Esophagus (tissue), 2 donors: ENCODE data around the gene CAPN13. TPM values are rescaled to one million over a fixed set of nuclear protein-coding genes. Genes with fewer than 3 reads are reported as not detected.

Experiments
- H3K27ac ChIP-seq, 2 donors: one replicate each; pipeline ENCODE4 v1.5.1; 2013; ENCODE audit warnings: low read depth in 2 of 2, mild to moderate bottlenecking in 2 of 2, inconsistent platforms in 1 of 2, low read length in 1 of 2, moderate library complexity in 1 of 2
- H3K27me3 ChIP-seq, 2 donors: one replicate each; pipeline ENCODE4 v1.6.1; 2013; ENCODE audit warnings: low read length in 2 of 2, control low read depth in 1 of 2, mild to moderate bottlenecking in 1 of 2; ENCODE audit not compliant: insufficient read depth in 2 of 2, control insufficient read depth in 1 of 2
- H3K36me3 ChIP-seq, 2 donors: one replicate each; pipeline ENCODE4 v1.6.1; 2013; ENCODE audit warnings: low read length in 1 of 2; ENCODE audit not compliant: control insufficient read depth in 2 of 2, insufficient read depth in 2 of 2
- H3K4me1 ChIP-seq, 2 donors: one replicate each; pipeline ENCODE4 v1.6.1; 2013; ENCODE audit warnings: low read length in 1 of 2; ENCODE audit not compliant: control insufficient read depth in 2 of 2, insufficient read depth in 2 of 2
- H3K4me3 ChIP-seq, 2 donors: one replicate each; pipeline ENCODE4 v1.5.1; 2013; ENCODE audit warnings: low read length in 2 of 2, mild to moderate bottlenecking in 2 of 2, low read depth in 1 of 2, moderate library complexity in 1 of 2
- H3K9me3 ChIP-seq, 2 donors: one replicate each; pipeline ENCODE4 v1.6.1; 2013; ENCODE audit warnings: mild to moderate bottlenecking in 2 of 2, low read depth in 1 of 2, low read length in 1 of 2, moderate library complexity in 1 of 2; ENCODE audit not compliant: control insufficient read depth in 2 of 2, insufficient read depth in 1 of 2
- WGBS, 2 donors: extraction: QIAGEN DNeasy Blood & Tissue Kit; methylation state at CpG; one replicate each; pipeline ENCODE4 v1.1.7; 2013; 5-methylcytosine and 5-hydroxymethylcytosine counted together
- polyA plus RNA-seq, 2 donors: library from polyadenylated mRNA; stranded (reverse); fragments of 200-250 nt; gene quantifications; one replicate each; pipeline ENCODE4 v1.2.3, GENCODE V29; 2013
- donor health status: healthy with polysubstance abuse.
- donor health status: Bipolar disorder and iron deficiency.

Gene CAPN13
- polyA plus RNA-seq, 2 donors, result 0.41 to 1.5 TPM

DNA sequence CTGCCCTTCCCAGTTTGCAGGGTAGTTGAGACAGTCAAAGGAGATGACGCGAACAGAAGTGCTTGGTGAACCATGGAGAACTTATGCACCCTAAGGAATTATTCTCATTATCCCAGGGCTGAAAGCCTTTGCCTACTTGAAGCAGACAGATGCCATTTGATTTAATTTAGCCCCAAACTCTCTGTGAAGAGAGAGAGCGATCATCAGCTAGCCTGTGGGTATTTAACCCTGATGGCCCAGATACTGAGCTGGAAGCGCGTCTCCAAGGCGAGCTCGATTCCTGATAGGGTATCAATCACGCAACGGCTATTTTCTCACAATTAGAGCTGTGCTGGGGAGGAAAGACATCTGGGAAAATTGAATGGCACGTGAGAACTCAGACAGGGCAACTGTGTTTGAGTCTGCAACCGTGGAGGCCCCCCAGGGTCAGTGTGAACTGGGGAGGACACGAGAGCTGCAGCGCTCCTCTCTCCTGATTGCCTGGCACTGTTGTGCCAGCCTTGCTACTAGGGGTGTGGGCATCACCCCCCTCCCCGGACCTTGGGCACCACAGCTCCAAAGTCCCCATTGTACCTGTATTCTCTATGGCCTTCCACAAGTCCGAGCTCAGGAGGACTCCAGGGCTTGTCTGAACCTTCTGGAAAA lies 73.2 kb downstream of the CAPN13 start:
- no peaks in the 10 kb centered on the region for H3K27me3 ChIP-seq

DNA sequence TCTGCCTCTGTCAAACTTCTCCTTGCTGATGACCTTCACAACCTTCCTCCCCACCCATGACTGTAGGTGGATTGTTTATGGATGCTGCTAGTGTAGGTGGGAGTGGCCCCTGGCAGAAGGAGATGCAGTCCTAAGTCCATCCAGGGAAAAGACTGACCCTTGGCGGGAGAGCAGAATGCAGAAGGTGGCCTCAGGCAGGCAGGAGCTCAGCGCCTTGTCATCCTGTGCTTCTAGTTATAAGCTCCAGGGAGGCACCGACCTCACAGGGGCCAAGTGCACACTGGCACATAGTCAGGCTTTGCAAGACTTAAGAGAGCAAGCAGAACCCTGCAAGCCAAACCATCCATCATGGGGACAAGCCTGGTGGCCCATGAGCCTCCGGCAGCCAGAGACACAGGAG lies 74.4 kb downstream of the CAPN13 start:
- no peak overlapping the region for H3K4me3 ChIP-seq
- H3K36me3 ChIP-seq, result no peaks in the 10 kb centered on the region
- no peaks in the 10 kb centered on the region for H3K27me3 ChIP-seq
- no peak overlapping the region for H3K27ac ChIP-seq
- no peaks in the 10 kb centered on the region for H3K9me3 ChIP-seq
- H3K4me1 ChIP-seq, result no peaks in the 10 kb centered on the region
- WGBS, 2 donors, result 76 to 88% methylated on average over 4 of the region's 4 CpGs

More for the DNA sequence above, 73.2 kb downstream of the CAPN13 start:
- Histone ChIP-seq H3K27ac (no peak overlapping the region), H3K4me1 (no peaks in the 10 kb centered on the region), H3K36me3 (no peaks in the 10 kb centered on the region), H3K4me3 (no peak overlapping the region), H3K9me3 (no peaks in the 10 kb centered on the region)
- 74 to 77% methylated on average over 15 of the region's 15 CpGs for WGBS, 2 donors

DNA sequence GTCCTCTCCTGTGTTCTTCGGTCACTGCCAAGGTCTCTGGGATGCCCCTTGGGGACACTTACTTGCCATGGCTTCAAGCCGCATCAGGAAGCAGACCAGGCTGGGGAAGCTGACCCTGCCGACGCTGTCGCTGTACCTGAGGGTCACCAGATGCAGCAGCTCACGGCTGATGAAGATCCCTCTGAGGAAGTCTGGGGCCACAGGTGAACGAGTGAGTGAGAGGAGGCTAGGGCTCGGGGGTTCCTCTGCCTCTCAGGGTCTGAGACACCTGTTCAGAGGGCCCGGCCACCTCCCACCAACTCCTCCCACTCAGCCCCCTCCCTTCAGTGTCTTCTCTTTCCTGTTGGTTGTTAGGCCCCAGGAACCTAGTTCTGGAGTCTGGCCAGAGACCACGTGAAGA lies 74.9 kb downstream of the CAPN13 start:
- Histone ChIP-seq H3K4me3 (no peak overlapping the region), H3K27me3 (no peaks in the 10 kb centered on the region), H3K9me3 (no peaks in the 10 kb centered on the region), H3K4me1 (no peaks in the 10 kb centered on the region), H3K36me3 (no peaks in the 10 kb centered on the region), H3K27ac (no peak overlapping the region)
- WGBS, 2 donors, result 83 to 86% methylated on average over 10 of the region's 10 CpGs

DNA sequence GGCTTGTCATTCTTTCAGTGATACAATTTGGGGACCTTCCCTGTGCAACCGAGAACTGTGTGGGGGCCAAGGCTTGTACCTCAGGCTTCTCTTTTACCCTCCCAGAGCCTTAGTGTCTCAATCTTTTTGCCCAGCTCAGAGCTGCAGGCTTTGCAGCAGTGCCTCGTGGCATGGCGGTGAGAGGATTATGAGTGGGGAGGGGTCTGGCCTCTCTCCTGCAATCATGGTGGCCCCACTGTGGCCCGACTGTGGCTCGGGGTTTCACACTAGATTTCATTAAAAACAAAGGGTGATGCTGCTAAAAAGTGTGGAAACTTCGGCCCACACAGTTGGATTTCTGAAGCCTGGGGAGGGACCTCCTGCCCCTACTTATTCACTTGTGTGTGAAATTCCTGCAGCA lies 75.5 kb downstream of the CAPN13 start:
- no peak overlapping the region for H3K4me3 ChIP-seq
- no peaks in the 10 kb centered on the region for H3K4me1 ChIP-seq
- H3K27ac ChIP-seq, result no peak overlapping the region
- H3K9me3 ChIP-seq, result no peaks in the 10 kb centered on the region
- no peaks in the 10 kb centered on the region for H3K36me3 ChIP-seq
- WGBS, 2 donors, result 71% methylated on average over 6 of the region's 6 CpGs
- no peaks in the 10 kb centered on the region for H3K27me3 ChIP-seq

DNA sequence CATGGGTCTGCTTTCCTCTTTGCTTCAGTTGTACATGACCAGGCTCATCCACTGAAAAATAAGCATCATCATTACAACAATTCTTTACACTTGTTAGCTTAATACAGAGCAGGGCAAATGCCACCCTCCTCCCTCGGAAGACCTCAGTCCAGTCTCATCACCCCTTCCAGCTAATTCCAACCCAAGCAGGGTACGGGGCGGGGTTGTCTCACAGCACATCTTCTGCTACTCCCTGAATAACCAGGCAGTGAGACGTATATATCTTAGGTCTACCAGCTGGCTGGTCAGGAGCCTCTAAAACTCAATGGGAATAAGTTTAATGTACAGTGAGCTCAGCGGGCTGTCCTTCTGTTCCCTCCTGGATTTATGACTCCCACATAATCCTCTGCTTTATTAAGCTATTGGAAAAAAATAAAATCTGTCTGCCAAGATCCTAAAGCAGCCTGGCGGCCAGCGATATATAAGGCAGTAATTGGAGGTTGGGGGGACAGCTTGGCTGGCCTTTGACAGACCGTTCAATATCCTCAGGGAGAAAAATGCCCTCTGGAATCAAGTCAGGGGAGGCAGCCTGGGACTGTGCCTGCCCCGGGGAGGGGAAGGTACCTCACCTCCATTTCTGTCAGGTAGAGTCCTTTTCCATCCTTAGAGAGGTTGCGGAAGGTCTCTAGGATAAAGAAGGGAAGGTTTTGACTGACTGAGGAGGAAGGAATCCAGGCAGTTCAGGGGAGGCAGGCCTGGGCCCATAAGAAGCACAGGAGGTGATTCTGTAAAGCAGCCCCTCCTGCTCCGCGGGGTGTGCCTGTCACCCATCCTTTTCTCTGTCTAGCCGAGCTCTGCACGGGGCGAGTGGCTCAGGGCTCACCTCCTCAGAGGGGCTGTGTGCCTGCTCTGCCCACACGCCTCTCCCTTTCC lies 76.3 kb downstream of the CAPN13 start:
- no peaks in the 10 kb centered on the region for H3K36me3 ChIP-seq
- H3K9me3 ChIP-seq, result no peaks in the 10 kb centered on the region
- 85 to 88% methylated on average over 13 to 16 of the region's 16 CpGs for WGBS, 2 donors
- H3K27me3 ChIP-seq, result no peaks in the 10 kb centered on the region
- no peaks in the 10 kb centered on the region for H3K4me1 ChIP-seq
- no peak overlapping the region for H3K4me3 ChIP-seq
- H3K27ac ChIP-seq, result no peak overlapping the region

DNA sequence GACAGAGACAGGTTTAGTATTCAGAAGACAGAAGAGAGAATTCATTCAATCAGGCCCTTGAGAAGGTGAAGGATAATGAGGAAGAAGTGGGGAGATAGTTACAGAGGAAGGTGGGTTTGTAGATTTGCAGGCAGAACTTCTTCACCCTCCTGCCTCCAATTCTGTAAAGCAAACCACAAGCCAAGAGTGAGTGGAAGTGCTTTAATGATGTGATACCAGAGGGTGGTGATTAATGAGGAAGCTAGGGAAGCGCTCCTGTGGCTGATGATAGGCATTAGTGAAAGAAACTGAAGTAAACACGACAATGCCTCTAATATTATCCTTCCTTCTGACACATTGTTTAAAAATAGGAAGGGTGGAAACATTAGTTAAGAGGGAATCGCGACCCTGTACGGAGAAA lies 78.2 kb downstream of the CAPN13 start:
- no peaks in the 10 kb centered on the region for H3K36me3 ChIP-seq
- 68 to 69% methylated on average over 5 of the region's 5 CpGs for WGBS, 2 donors
- no peak overlapping the region for H3K4me3 ChIP-seq
- no peaks in the 10 kb centered on the region for H3K4me1 ChIP-seq
- no peak overlapping the region for H3K27ac ChIP-seq
- H3K9me3 ChIP-seq, result no peaks in the 10 kb centered on the region
- H3K27me3 ChIP-seq, result no peaks in the 10 kb centered on the region

DNA sequence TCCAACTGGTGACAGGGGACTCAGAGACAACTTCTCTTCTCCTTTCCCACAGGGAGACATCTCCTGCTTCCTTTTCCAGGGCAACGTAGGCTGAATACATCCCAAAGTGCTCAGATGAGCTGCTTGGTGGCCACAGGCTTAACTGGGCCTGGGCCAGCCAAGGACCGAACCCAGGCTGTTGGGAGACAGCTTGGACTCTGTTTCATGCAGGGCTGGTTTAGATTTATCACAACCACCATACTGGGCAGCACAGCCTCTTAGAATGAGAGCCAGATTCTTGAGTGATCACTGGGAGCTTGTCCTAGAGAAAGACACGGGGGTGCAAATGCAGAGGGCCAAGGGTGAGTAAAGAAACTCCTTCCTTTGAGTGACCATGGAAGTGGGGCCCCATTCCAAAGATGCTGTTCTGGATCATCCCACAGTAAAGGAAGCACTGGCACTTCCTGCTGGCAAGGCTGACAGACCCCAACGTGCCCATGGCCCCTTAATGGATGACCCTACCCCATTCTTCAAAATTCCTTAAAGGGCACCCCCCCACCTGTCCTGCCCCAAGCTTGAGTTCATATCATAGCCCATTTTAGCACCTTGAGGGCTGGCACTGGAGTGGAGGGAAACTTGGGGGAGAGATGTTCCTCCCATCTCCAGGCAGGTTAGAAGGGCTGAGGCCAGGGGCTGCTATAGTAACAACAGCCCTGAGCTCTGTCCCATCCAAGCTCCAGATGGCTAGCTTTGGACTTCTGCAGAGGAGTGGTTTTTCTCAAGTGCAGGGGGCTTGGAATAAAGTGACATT lies 84.1 kb downstream of the CAPN13 start:
- 77 to 81% methylated on average over 4 of the region's 4 CpGs for WGBS, 2 donors
- Histone ChIP-seq H3K36me3 (no peaks in the 10 kb centered on the region), H3K27me3 (no peaks in the 10 kb centered on the region), H3K9me3 (no peaks in the 10 kb centered on the region), H3K4me1 (no peaks in the 10 kb centered on the region), H3K4me3 (no peak overlapping the region), H3K27ac (no peak overlapping the region)

DNA sequence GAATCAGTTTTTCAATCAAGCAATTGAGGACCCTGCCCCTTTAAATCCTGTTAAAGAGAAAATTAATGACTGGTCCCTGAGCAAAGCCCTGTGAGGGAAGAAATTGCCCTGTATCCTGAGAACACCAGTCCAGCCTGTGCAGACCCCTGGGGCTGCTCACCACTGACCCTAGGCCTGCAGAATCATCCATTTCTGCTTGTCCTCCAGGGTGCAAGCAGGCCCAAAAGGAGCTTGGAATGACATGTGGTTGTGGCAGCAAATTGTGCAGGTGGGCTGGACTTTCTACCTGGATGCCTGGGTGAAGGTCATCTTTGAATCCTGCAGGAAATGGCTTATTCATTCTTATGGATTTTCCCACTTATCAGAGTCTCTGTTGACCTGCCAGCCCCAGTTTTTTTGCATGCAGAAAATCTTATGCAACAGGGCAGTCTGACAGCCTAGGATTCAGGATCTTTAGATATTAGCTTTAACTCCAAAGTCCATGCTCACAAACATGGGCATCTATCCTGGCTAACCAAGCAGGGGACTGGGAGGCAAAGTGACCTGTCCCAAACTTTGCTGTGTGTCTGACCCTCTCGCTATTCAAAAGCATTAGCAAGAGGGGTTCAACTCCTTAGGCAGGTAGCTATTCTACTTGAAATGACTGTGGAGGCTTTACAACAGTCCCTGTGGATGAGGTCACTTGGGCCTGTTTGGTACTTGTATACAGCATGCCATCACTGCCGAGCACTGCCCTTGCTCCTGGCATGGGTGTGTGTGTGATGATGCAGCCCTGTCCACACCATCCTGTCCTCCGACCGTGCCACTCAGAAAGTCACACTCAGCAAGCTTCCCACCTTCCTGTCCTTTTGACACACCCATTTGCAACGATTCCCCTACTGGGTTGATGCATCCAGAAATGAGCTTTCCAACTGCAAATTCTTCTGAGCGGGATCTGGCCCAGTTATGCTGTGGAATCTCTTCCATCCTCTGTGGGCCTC lies 85.3 kb downstream of the CAPN13 start:
- Histone ChIP-seq H3K27me3 (no peaks in the 10 kb centered on the region), H3K4me3 (no peak overlapping the region), H3K36me3 (no peaks in the 10 kb centered on the region), H3K27ac (no peak overlapping the region), H3K9me3 (no peaks in the 10 kb centered on the region), H3K4me1 (no peaks in the 10 kb centered on the region)
- 81 to 87% methylated on average over 6 of the region's 6 CpGs for WGBS, 2 donors

DNA sequence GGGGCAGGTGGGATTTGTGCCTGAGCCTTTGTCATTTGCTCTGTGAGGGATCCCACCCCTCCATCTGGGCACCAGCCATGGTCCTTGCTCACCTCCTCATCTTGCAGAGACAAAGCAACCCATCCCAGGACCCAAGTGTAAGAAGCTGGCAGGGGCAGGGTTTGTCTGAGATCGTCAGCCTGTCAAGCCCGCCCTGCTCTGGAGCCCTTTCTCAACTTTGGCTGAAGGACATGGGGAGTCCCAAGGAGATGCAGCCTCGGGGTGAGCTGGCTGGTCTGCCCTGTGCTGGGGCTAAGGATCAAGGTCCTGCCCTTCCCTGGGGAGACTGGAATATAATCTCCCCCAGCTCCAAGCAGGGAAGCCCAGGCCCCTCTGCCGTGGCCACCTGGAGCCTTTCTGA lies 86.0 kb downstream of the CAPN13 start:
- Histone ChIP-seq H3K4me1 (no peaks in the 10 kb centered on the region), H3K9me3 (no peaks in the 10 kb centered on the region), H3K27me3 (no peaks in the 10 kb centered on the region), H3K27ac (no peak overlapping the region), H3K36me3 (no peaks in the 10 kb centered on the region), H3K4me3 (no peak overlapping the region)
- WGBS, 2 donors, result 82 to 84% methylated on average over 4 of the region's 4 CpGs
